ENCODE results near the gene CNKSR3.

The CNKSR3 gene

GRCh38 chr6:154500769-154501577 is 9.5 kb downstream of the CNKSR3 start:
- no peak for DNase-seq

GRCh38 chr6:154499855-154500589 is 10.5 kb downstream of the CNKSR3 start:
- DNase-seq: no peak

GRCh38 chr6:154498340-154498934 is 12.0 kb downstream of the CNKSR3 start:
- no peak for DNase-seq

- no peak for DNase-seq
These were observed 13.5 kb downstream of the CNKSR3 start for GRCh38 chr6:154496793-154497517.

- DNase-seq: no peak
These were observed 14.3 kb downstream of the CNKSR3 start for GRCh38 chr6:154496186-154496585.

- no peak for DNase-seq
These were observed 15.7 kb downstream of the CNKSR3 start for GRCh38 chr6:154494592-154495311.

GRCh38 chr6:154491567-154492470 is 18.7 kb downstream of the CNKSR3 start:
- DNase-seq: no peak

GRCh38 chr6:154489822-154490221 is 20.7 kb downstream of the CNKSR3 start:
- DNase-seq: no peak

- no peak for DNase-seq
These were observed 21.6 kb downstream of the CNKSR3 start for GRCh38 chr6:154488802-154489437.

- DNase-seq: no peak
These were observed 22.3 kb downstream of the CNKSR3 start for GRCh38 chr6:154488248-154488593.

- DNase-seq: no peak
These were observed 22.9 kb downstream of the CNKSR3 start for GRCh38 chr6:154487367-154488247.

- DNase-seq: no peak
These were observed 24.7 kb downstream of the CNKSR3 start for GRCh38 chr6:154485815-154486214.

GRCh38 chr6:154484942-154485341 is 25.5 kb downstream of the CNKSR3 start:
- no peak for DNase-seq

- no peak for DNase-seq
These were observed 27.6 kb downstream of the CNKSR3 start for GRCh38 chr6:154482858-154483257.

- DNase-seq: no peak
These were observed 28.9 kb downstream of the CNKSR3 start for GRCh38 chr6:154481521-154482013.

- DNase-seq: no peak
These were observed 30.5 kb downstream of the CNKSR3 start for GRCh38 chr6:154479771-154480639.

GRCh38 chr6:154479351-154479769 is 31.1 kb downstream of the CNKSR3 start:
- no peak for DNase-seq

GRCh38 chr6:154478701-154479060 is 31.8 kb downstream of the CNKSR3 start:
- DNase-seq: no peak

Data from NCI-H2107 (cell line).